Kidney epithelial cell (primary cell): Measurements from ENCODE around the gene GTF2IRD1. TPM values are rescaled to one million over a fixed set of nuclear protein-coding genes. Genes with fewer than 3 reads are reported as not detected.
A peak's percentile ranks its signal among the peaks of the same experiment; 100 is the strongest.

ENCODE experiments used
- DNase-seq: peaks from one replicate; pipeline ENCODE4 v3.0.0-alpha.2; 2010; ENCODE audit warnings: low read depth
- H3K27me3 ChIP-seq: 2 replicates; pipeline ENCODE4 v1.6.0; 2011; ENCODE audit warnings: low read length; ENCODE audit not compliant: control insufficient read depth, insufficient read depth
- H3K36me3 ChIP-seq: 2 replicates; pipeline ENCODE4 v1.5.1; 2011; ENCODE audit warnings: low read length; ENCODE audit not compliant: control insufficient read depth, insufficient read depth
- H3K4me3 ChIP-seq: 2 replicates; pipeline ENCODE4 v1.5.1; 2011; ENCODE audit warnings: low read depth, mild to moderate bottlenecking, control low read depth, low read length
- CTCF ChIP-seq: IDR thresholded peaks from 2 replicates; pipeline ENCODE4 v1.5.1; 2011; ENCODE audit warnings: mild to moderate bottlenecking, moderate library complexity, low read length, control low read depth, inconsistent platforms; ENCODE audit not compliant: insufficient read depth, poor library complexity, severe bottlenecking
- total RNA-seq: library from RNA; depleted of rRNA; stranded (reverse); fragments of >200 nt; gene quantifications from 2 replicates; pipeline ENCODE4 v1.2.3, GENCODE V29; 2015

GTF2IRD1 gene
- total RNA-seq, 1 donor from 2014 or later, result 36.8 TPM

DNA sequence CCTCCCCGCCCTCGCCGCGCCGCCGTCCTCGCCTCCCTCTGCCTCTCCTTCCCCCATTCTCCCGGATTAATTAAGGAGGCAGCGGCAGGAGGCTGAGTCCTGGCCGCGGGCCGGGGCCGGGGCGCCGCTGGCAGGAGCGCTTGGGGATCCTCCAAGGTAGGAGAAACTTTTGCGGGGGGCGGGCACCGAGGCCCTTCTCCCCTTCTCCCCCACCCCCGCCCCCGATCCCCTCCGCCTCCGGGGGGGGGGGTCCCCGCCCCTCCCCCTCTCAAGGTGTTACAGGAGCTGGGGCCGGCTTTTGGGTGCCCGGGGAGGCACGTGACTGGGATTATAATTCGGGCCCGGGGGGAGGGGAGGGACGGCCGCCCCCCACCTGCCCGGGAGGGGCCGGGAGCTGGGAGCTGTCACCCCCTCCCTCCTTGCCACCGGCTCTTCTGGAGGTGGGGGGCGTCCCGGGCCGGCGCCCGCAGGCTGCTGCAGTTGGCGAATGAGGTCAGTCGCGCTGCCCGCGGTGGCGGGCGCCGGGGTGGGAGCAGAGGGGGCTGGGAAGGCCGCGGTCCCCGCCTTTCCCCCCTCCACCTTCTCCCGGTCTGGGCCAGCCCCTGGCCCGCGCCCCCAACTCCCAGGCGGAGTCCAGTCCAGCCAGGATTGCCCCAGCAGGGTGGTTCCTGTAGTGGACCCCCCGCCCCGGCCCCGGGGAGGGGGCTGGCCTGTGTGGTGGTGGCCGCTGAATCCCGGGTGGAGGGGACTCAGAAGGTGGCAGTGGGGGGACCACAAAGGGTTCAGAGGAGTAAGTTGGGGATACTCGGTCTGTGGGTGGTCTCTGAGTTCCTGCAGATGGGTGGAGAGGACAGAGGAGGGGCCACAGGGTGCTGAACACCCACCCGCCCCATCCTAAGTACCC lies 567 bp downstream of the GTF2IRD1 start:
- DNase-seq, result no peak
- no peaks in the 10 kb centered on the region for H3K36me3 ChIP-seq
- H3K4me3 ChIP-seq, result peak overlapping the region; percentile 78
- TF ChIP-seq CTCF, result no peak
- no peaks in the 10 kb centered on the region for H3K27me3 ChIP-seq

DNA sequence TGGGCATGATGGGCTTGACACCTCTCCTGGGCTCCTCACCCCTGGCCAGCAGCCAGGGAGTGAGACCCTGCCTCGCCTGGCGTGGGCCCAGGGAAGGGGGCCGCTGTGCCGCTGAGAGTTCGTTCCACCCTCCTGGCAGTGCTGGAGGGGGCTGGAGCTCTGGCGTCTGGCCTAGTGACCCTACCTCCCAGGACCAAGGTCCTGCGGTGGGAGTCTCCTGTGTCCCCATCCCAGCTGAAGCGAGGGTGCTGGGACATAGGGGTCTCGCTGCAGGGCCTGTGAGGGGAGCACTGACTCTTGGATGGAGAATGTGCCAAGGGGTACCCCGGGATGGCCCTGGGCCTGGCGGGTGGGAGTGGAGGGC lies 1.2 kb downstream of the GTF2IRD1 start:
- no peak for DNase-seq
- Histone ChIP-seq H3K4me3 (peak overlapping the region; percentile 78), H3K27me3 (no peaks in the 10 kb centered on the region), H3K36me3 (no peaks in the 10 kb centered on the region)
- no peak for TF ChIP-seq CTCF

GRCh38 chr7:74455291-74455804 lies 1.6 kb downstream of the GTF2IRD1 start:
- Histone ChIP-seq H3K36me3 (no peaks in the 10 kb centered on the region), H3K4me3 (peak overlapping the region; percentile 78), H3K27me3 (no peaks in the 10 kb centered on the region)
- no peak for DNase-seq
- no peak for TF ChIP-seq CTCF

DNA sequence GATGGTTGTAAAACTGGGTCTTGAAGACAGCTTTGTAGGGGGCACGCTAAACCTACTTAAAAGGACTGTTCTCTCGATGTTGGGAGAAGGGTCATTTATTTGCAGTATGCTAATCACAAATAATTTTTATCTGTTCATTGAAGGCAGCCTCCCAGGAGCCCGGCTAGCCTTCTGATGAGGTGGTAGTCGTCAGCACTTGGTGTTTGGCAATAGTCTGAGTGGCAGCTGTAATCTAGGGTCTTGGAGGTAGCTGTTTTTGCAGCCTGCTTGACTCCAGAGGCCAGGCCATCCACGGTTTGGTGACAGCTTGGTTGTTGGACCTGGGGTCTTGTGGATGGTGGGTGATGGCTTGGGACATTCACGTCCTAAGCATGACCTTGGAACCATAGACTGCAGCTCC lies 2.2 kb downstream of the GTF2IRD1 start:
- Histone ChIP-seq H3K36me3 (no peaks in the 10 kb centered on the region), H3K27me3 (no peaks in the 10 kb centered on the region), H3K4me3 (peak overlapping the region; percentile 78)
- DNase-seq, result no peak
- TF ChIP-seq CTCF, result no peak

DNA sequence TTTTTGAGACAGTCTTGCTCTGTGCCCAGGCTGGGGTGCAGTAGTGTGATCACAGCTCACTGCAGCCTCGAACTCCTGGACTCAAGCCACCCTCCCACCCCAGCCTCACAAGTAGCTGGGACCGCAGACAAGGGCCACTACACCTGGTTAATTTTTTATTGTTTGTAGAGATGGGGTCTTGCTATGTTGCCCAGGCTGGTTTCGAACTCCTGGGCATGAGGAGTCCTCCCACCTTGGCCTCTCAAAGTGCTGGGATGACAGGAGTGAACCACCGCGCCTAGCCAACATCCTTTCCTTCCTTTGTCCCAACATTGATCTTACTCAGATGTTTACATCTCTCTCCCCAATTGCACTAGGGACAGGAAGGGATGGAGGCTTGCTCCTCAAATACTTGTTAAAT lies 3.3 kb downstream of the GTF2IRD1 start:
- no peak overlapping the region for H3K4me3 ChIP-seq
- no peak for TF ChIP-seq CTCF
- H3K36me3 ChIP-seq, result no peaks in the 10 kb centered on the region
- H3K27me3 ChIP-seq, result no peaks in the 10 kb centered on the region
- DNase-seq, result no peak
